GM04503 (cell line): ENCODE measurements around the gene CDPF1.

Experiments
- DNase-seq: peaks from one replicate; pipeline ENCODE4 v3.0.0-alpha.2; 2012; ENCODE audit warnings: low read depth

Gene CDPF1

GRCh38 chr22:46256358-46256958 is 6.4 kb upstream of the CDPF1 start:
- DNase-seq, result no peak

DNA sequence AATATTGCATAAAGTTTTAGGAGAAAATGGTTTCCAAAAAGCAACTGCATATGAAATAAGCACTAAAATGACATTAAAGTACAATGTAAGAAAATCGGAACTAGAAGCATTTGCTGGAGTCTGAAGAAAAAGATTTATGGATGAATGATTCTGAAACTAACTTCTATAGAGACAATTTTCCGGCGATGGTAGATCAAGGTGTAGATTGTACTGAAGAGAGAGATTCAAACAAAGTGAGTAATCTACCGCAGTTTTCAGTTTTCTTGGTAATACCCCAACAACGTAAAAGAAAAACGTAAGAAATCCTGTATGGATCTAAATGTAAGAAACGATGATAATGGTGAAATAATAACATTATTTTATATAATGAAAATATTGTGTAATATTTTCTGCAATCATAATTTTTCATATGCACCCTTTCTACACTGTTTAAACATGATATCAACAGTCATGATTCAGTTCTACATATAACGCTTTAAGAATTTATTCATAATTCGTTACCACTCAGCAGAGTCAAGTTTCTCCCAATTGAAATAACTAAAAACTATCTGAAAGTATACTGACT is 1.8 kb upstream of the CDPF1 start:
- no peak for DNase-seq

- DNase-seq, result no peak
Measured at GRCh38 chr22:46251266-46251665, 1.2 kb upstream of the CDPF1 start.

DNA sequence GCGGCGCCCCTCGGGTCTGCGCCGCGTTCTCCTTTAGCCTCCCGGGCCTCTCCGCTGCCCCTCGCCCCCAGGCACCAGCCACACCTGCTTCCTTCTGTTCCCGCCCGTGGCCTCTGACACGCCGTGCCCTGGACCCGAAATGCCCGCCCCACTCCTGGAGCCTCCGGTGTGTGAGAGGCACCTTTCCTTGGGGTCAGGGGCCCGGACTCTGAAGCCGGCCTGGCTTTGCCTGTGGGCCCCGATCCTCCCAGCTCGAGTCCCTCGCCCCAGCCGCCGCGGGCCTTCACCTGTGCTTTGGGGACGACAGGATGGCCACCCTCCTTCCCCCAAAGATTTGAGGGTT is 661 bp upstream of the CDPF1 start:
- DNase-seq, result no peak

DNA sequence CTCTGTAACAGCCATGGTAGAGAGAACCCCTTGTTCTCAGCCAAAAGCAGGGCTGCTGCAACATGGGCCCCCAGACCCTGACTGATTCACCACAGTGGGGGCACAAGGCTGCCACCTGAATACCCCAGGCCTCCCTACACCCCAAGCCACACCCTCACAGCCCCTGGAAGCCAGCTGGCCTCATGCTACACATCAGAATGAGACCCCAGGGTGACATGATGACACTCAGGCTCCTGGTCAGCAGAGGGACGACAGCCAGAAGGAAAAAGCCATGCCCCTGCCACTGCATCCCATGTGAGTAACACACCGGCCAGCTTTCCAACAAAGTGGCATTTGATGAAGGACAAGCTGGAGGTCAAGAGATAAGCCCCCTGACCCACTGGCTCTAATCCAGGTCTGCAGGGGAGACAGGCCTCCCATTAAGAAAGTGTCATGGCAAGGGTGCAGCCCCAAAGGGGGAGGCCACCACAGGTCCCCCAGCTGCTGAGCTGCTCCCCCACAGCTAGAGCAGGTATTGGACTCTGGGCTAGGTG is 2.6 kb downstream of the CDPF1 start:
- DNase-seq, result no peak

- no peak for DNase-seq
Measured at GRCh38 chr22:46246178-46246577, 3.9 kb downstream of the CDPF1 start.

DNA sequence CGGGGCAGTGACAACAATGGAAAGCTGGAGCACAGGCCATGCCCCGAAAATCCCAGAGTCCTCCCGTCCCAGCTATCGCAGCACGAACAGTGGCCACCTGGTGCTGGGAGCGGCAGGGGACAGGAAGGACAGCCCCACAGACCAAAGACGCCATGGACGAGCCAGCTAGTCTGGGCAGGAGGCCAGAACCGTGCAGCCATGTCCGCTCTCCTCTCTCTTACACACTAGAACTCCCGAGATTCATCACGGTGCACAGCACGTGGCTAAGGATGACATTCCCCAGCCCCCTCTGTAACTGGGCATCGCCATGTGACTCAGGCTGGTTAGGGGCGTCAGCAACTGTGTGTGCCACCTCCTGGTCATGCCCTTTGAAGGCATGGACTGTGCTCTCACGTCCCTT is 4.6 kb downstream of the CDPF1 start:
- no peak for DNase-seq

DNA sequence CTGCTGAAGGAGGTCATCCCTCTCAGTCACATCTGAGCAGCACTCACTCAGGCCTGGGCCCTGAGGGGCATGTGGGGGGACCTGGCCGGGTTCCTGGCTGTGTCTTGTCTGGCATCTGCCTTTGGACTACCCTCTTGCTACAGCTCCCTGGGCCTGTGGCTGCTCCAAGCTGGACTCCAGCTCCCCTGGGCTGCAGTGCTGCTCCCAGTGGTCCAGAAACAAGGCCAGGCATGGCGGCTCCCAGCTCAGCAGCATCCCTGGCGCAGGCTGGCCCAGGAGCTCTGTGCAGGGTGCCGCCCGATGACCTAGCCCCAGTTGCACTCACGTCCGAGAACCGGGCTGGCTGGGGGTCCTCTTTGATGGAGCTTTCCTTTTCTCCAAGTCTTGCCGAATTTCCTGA is 5.3 kb downstream of the CDPF1 start:
- DNase-seq, result no peak

DNA sequence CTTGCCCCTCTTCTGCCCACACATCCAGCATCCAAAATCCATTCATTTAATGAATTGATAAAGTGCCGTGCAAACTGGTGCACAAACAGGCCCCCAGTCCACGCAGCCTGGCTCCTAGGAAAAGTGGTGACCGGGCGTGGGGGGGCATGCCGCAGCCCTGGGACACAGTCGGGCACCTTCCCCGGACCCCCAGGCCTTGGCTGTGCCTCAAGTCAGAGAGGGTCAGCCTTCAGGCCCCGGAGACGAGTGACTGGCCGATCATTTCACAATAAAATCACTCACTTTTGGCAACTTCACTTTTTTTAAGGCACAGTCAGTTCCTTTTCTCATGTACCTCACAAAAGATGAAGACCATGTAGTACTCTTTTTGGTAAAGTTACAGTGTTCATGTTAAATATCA is 8.0 kb downstream of the CDPF1 start:
- DNase-seq, result no peak

GRCh38 chr22:46241396-46242007 is 8.6 kb downstream of the CDPF1 start:
- DNase-seq, result no peak

- DNase-seq, result no peak
Measured at GRCh38 chr22:46240907-46241306, 9.2 kb downstream of the CDPF1 start.

DNA sequence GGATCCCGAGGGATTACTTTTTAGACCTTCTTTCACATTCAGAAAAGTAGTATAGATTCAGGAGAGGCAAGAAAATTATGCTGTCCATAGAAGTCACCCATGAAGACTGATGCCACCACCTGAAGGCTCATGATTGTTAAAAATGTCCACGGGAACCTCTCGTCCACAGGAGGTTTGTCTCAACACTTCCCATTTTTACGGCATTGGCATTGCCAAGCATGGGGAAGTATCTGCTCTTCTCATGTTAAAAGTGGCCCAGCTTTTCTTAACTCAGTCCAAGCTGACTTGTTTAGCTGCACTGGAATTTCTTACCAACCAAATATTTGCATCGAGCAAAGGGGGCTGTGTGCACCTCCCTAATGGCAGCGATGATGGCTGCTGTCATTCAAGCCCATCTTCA is 9.6 kb downstream of the CDPF1 start:
- DNase-seq, result no peak

DNA sequence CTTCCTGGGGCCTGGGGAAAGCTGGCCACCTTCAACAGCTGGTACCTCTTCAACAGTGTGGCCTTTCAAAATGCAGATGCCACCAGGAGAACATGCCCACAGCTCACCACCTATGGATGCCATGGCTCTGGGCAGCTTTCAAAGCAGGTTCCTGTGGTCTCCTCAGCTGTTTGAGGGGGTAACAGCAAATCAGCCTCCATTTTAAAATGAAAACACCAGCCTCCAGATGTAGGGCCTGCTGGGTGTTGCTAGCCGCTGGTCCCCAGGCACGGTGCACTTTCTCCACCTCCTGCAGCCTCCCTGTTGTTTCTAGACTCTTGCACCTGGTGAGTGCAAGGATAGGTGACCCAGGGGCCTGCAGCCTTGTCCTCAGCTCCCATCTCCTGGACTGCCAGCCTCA is 10.0 kb downstream of the CDPF1 start:
- DNase-seq, result no peak

DNA sequence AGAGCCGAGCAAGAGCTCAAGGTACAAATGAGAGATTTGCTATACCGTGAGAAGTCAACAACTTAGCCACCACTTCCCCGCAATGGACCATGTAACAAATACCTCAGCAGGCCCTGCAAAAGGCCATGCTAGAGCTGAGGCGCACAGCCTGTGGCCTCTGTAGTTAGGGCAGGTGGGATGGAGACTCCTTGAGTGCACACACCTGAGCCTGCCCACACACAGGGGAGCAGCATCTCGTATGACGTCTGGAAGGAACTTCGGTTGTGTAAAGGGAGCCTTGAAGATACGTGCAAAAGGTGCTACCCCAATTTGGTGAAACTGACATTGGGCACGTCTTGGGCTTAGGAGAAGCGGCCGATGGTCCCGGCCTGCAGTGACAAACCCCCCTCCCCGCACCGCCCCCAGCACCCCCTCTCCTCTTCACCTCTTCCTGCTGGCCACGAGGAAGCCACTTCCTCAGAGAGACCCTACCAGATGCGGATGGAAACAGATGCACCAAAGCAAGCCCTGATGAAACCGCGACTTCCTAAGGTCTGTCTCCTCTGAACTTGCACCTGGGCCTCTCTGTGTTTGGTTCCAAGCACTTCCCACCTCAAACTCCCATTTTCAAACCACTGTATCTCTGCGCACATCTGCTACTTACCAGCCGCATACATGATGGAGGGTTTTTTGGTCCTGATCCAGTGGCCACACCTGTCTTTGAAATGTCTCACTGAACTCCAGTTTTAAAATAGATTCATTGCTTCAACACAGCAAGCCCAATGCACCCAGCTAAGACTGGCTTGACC is 10.6 kb downstream of the CDPF1 start:
- no peak for DNase-seq

- no peak for DNase-seq
Measured at GRCh38 chr22:46238541-46238940, 11.6 kb downstream of the CDPF1 start.

DNA sequence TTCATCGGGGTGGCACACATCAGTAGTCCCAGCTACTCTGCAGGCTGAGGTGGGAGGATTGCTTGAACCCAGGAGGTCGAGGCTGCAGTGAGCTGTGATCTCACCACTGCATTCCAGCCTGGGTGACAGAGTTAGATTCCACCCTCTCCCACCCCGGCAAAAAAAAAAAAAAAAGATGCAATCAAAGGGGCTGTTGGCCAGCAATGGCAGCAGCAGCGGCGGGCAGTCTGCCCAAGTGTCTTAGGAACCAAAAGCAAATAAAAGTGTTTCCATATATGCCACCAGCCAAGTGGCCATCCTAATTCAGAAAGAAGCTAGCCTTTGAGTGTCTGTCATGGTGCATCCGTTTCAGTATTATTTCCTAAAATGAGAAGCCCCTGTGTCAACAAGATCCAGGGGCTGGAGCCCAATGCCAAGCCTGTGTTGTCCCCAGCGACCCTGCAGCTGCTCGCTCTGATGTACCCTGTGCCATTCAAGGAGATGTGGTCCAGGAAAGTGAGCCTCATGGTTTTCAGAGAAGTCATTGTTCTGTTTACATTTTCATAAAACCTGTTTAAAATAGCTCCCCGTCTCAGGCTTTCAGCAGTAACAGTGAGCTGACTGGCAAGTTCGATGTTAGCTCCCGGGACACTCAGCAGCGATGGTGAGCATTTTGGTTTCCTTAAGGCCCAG is 12.5 kb downstream of the CDPF1 start:
- DNase-seq, result no peak

DNA sequence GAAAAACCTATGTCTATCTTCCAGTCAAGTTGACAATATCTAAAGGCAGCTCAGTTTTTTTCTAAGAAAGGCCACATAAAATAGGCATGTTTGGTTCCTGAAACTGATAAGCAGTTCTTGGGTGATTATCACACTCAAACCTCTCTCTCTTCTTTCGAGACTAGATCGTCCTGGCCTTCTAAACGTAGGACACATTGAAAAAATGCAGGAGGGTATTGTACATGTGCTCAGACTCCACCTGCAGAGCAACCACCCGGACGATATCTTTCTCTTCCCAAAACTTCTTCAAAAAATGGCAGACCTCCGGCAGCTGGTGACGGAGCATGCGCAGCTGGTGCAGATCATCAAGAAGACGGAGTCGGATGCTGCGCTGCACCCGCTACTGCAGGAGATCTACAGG is 15.1 kb downstream of the CDPF1 start:
- no peak for DNase-seq

DNA sequence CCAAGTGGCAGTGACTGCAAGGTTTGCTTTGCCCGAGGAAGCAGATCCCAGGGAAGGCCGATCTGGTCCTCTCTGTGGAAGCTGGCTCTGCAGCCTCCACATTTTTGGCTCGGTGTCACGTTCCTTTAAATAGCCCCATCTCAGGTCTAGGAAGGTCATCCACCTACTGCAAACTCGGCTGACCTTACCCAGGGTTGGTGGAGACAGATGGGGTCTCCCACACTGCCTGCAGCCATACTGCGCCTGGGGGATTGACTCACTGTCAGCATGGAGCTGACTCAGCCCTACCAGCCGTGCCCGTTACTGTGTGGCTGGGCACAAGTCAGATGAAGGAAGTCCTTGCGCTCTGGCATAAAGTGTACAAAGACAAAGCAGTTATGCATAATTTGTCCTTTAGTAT is 16.9 kb downstream of the CDPF1 start:
- DNase-seq, result no peak

DNA sequence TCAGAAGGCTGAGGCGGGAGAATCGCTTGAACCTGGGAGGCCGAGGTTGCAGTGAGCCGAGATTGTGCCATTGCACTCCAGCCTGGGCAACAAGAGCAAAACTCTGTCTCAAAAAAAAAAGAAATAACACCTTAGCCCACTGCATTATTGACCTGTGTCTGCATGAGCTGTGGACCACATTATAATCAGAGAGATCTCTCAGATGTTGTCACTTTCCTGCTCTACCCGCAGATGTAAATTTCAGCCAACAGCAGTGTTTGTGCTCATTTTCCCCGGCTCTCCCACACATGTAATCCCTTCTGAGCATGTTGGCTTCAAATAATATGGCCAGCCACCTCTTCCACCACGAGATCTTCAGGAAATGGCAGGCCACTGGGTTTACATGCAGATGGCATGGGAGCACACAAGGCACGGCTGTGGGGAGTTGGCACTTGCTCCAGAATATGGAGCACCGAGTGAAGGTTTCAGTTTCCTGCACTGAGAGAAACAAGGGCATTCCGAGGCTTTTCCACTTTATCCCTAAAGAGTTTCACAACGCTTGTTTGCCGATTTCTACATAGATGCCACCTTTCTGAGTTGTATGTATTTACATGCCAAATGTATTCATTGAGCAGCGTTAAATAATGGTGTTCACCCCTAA is 19.7 kb downstream of the CDPF1 start:
- DNase-seq, result no peak

GRCh38 chr22:46229701-46230100 is 20.4 kb downstream of the CDPF1 start:
- DNase-seq, result no peak

- DNase-seq, result no peak
Measured at GRCh38 chr22:46226577-46226976, 23.5 kb downstream of the CDPF1 start.

DNA sequence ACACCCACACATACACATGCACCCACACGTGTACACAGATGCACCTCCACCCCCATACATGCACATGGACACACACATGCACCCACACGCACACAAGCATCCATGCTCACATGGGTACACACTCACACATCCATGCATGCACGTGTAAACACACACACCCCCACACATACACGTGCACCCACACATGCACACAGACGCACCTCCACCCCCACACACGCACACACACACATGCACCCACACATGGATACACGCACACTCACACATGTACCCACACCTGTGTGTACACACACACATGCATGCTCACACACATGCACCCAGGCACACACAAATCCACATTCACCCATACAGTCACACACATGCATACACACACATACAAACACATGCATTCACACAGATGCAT is 24.5 kb downstream of the CDPF1 start:
- no peak for DNase-seq
